Stimulated activated CD8-positive, alpha-beta memory T cell treated with anti-CD3 and anti-CD28 coated beads, Interleukin-7, amount 100 ng/mL, for 1 hour (primary cell): ENCODE data around the gene MZT2A.
"Not testable (repeated sequence)": the region's sequence is repeated elsewhere in the genome, so short reads cannot be mapped to it uniquely, and the experiment has no call there.

Source experiments
- DNase-seq, 2 donors: peaks; one replicate each; pipeline ENCODE4 v3.0.0-alpha.2; 2020; ENCODE audit warnings: low read depth in 2 of 2

The MZT2A gene

GRCh38 chr2:131454914-131455313 is 37.3 kb downstream of the MZT2A start:
- not testable (repeated sequence) for DNase-seq

- DNase-seq = not testable (repeated sequence)
These were observed 40.8 kb downstream of the MZT2A start for GRCh38 chr2:131451265-131451949.

DNA sequence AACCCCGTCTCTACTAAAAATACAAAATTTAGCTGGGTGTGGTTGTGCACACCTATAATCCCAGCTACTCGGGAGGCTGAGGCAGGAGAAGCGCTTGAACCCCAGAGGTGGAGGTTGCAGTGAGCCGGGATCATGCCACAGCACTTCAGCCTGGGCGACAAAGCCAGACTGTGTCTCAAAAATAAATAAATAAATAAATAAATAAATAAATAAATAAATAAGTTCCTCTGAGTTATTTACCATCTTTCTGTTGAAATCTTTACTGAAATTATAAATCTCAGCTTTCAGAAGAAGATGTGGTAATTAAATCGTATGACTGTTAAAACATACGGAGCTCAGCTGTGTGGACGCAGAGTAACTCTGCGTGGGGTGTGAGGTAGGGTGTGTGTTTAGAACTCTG is 44.2 kb downstream of the MZT2A start:
- not testable (repeated sequence) for DNase-seq

DNA sequence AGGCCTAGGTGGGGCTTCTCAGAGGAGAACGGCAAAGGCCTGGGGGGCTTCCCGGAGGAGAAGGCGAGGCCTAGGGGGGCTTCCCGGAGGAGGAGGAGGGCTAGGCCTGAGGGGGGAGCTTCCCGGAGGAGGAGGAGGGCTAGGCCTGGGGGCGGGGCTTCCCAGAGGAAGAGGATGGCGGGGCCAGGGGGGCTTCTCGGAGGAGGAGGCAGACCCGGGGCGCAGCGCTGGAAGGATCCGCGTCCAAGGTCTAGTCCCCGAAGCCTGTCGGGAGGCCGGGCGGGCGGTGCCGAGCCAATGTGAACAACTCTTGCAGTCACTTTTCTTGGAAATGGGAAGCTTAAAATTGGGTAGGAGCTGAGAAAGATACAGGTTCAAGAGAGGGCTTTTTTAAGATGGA is 46.3 kb downstream of the MZT2A start:
- DNase-seq = no peak

DNA sequence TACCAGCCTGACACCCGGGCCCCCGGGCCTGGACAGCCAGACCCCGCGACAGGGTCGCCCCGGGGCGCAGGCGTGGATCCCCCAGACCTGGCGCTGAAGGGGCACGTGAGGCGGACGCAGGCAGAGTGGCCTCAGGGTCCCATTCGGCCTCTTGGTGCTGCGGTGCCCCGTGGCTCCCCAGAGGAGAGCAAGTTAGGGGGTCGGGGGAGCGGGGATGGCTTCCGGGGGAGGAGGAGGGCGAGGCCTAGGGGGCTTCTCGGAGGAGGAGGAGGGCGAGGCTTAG is 46.7 kb downstream of the MZT2A start:
- not testable (repeated sequence) for DNase-seq

DNA sequence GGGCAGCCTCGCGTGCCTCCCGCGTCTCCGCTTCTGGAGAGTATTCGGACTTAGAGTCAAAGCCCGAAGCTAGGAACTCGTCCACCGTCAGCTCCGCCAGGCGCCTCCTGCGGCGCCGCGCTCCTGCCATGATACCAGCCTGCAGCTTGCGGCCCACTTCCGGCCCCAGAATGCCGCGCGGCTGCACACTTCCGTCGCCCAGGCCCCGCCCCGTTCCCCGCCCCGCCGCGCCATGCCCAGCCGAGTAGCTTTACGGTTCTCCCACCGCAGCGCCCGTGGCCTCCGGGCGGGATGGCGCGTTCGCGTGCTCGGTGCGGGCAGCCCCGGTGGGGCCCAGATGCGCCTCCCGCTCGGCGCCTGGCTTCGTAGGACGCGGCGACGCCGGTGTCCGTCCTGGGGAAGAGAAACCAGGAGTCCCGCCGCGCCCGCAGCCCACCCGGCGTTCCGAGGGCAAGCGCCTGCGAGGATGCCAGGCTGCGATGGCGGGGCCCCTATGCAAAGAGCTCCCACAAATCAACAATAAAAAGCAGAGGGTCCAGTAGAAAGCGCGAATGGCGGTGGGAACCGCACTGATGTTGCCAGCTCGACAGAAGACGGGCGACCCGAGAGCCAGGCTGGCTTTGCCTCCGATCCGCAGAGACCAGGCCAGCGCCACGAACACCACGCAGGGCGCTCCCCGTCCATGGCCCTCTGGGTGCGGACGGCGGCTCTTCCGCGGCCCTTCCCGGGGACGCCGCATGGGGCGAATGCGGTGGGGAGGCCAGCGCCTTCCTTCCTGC is 47.3 kb downstream of the MZT2A start:
- DNase-seq = not testable (repeated sequence)

GRCh38 chr2:131440742-131441468 is 51.3 kb downstream of the MZT2A start:
- DNase-seq = not testable (repeated sequence)
